Smooth muscle cell (in vitro differentiated cells): ENCODE data around the gene CEP250. TPM values are rescaled to one million over a fixed set of nuclear protein-coding genes. Genes with fewer than 3 reads are reported as not detected.
"Not testable (repeated sequence)": the region's sequence is repeated elsewhere in the genome, so short reads cannot be mapped to it uniquely, and the experiment has no call there.

Experiments
- DNase-seq: peaks from one replicate; lab custom pipeline; 2025; ENCODE audit not compliant: unreplicated experiment; lab: John Stamatoyannopoulos, UW
- H2AFZ ChIP-seq: fragments of 200-600 bp; sonication (generic); 2 replicates; pipeline ENCODE4 v1.6.0; 2016; ENCODE audit warnings: antibody characterized with exemption, low read depth, mild to moderate bottlenecking
- H3F3A ChIP-seq: fragments of 200-600 bp; sonication (generic); 2 replicates; pipeline ENCODE4 v1.6.0; 2017; ENCODE audit warnings: antibody characterized with exemption, low read depth
- H3K27ac ChIP-seq: fragments of 200-600 bp; sonication (generic); 2 replicates; pipeline ENCODE4 v1.5.1; 2016; ENCODE audit warnings: low read depth, mild to moderate bottlenecking
- H3K27me3 ChIP-seq: fragments of 200-600 bp; sonication (generic); 2 replicates; pipeline ENCODE4 v1.6.1; 2016; ENCODE audit warnings: low read depth, mild to moderate bottlenecking
- H3K36me3 ChIP-seq: fragments of 200-600 bp; sonication (generic); 2 replicates; pipeline ENCODE4 v1.5.1; 2016; ENCODE audit warnings: low read depth
- H3K4me1 ChIP-seq: fragments of 200-600 bp; sonication (generic); 2 replicates; pipeline ENCODE4 v1.5.1; 2016; ENCODE audit warnings: low read depth
- H3K4me2 ChIP-seq: fragments of 200-600 bp; sonication (generic); 2 replicates; pipeline ENCODE4 v1.6.0; 2016; ENCODE audit warnings: mild to moderate bottlenecking
- H3K4me3 ChIP-seq: fragments of 200-600 bp; sonication (generic); 2 replicates; pipeline ENCODE4 v1.5.1; 2016; ENCODE audit warnings: mild to moderate bottlenecking
- H3K79me2 ChIP-seq: fragments of 200-600 bp; sonication (generic); 2 replicates; pipeline ENCODE4 v1.6.0; 2016; ENCODE audit warnings: low read depth, mild to moderate bottlenecking
- H3K9ac ChIP-seq: fragments of 200-600 bp; sonication (generic); 2 replicates; pipeline ENCODE4 v1.6.0; 2016; ENCODE audit warnings: low read depth
- H3K9me3 ChIP-seq: fragments of 200-600 bp; sonication (generic); replicated peaks from 2 replicates; pipeline ENCODE4 v1.5.1; 2016; ENCODE audit warnings: low read depth
- H4K20me1 ChIP-seq: fragments of 200-600 bp; sonication (generic); 2 replicates; pipeline ENCODE4 v1.6.0; 2016; ENCODE audit warnings: low read depth
- WGBS: methylation state at CpG from one replicate; pipeline ENCODE4 v1.1.7; 2016; ENCODE audit warnings: low lambda C conversion rate; 5-methylcytosine and 5-hydroxymethylcytosine counted together
- polyA plus RNA-seq: library from polyadenylated mRNA; unstranded; fragments of >200 nt; fragmentation: Nextera tagmentation; extraction: Ambion mirVana; gene quantifications from 2 replicates; pipeline ENCODE4 v1.2.1, GENCODE V29; 2016
- total RNA-seq: library from RNA; depleted of rRNA; stranded (reverse); fragments of >200 nt; gene quantifications from 2 replicates; pipeline ENCODE4 v1.2.3, GENCODE V29; 2014
- TF ChIP-seq, protein P1 (sequence below): fragments of 200-600 bp; sonication (generic); IDR thresholded peaks from 2 replicates; pipeline ENCODE4 v1.5.1; 2017; ENCODE audit warnings: borderline replicate concordance, mild to moderate bottlenecking, antibody characterized with exemption; ENCODE audit not compliant: insufficient read depth, poor library complexity, severe bottlenecking

Gene CEP250
- total and polyA plus RNA-seq, 2 experiments from 2014 or later = 16.0 to 22.1 TPM

DNA sequence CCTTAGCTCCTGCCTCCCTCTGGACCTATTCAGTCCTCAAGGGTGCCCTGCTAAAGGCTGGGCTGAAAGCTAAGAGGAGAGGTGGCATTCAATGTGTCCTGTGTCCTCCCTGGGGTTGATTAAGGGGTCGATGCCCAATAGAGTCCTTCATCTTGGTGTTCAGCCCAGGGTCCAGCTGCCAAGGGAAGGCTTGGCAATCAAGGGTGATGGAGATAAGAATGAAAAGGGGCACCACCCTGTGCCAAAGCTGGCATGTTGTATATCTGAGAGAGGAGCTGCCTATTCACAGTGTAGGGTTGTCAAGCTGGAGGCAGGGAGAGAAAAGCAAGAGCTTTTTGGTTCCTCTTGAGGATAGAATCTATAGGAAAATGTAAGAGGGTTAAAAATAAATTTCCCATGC, 61.7 kb downstream of the CEP250 start:
- H4K20me1 ChIP-seq = no peaks in the 10 kb centered on the region
- DNase-seq = no peak
- WGBS = 95% methylated on average over 1 of the region's 1 CpG
- H3K27ac ChIP-seq = no peak overlapping the region
- H3K9me3 ChIP-seq = no peaks in the 10 kb centered on the region
- no peak overlapping the region for H3K4me2 ChIP-seq
- H3K4me3 ChIP-seq = no peak overlapping the region
- H3K27me3 ChIP-seq = no peaks in the 10 kb centered on the region
- TF ChIP-seq, protein P1, sequence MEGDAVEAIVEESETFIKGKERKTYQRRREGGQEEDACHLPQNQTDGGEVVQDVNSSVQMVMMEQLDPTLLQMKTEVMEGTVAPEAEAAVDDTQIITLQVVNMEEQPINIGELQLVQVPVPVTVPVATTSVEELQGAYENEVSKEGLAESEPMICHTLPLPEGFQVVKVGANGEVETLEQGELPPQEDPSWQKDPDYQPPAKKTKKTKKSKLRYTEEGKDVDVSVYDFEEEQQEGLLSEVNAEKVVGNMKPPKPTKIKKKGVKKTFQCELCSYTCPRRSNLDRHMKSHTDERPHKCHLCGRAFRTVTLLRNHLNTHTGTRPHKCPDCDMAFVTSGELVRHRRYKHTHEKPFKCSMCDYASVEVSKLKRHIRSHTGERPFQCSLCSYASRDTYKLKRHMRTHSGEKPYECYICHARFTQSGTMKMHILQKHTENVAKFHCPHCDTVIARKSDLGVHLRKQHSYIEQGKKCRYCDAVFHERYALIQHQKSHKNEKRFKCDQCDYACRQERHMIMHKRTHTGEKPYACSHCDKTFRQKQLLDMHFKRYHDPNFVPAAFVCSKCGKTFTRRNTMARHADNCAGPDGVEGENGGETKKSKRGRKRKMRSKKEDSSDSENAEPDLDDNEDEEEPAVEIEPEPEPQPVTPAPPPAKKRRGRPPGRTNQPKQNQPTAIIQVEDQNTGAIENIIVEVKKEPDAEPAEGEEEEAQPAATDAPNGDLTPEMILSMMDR = no peak
- H2AFZ ChIP-seq = no peak overlapping the region
- H3K4me1 ChIP-seq = no peaks in the 10 kb centered on the region
- H3K36me3 ChIP-seq = no peaks in the 10 kb centered on the region
- H3K9ac ChIP-seq = no peak overlapping the region
- no peaks in the 10 kb centered on the region for H3K79me2 ChIP-seq
- peaks cover 4% of the 10 kb centered on the region for H3F3A ChIP-seq

DNA sequence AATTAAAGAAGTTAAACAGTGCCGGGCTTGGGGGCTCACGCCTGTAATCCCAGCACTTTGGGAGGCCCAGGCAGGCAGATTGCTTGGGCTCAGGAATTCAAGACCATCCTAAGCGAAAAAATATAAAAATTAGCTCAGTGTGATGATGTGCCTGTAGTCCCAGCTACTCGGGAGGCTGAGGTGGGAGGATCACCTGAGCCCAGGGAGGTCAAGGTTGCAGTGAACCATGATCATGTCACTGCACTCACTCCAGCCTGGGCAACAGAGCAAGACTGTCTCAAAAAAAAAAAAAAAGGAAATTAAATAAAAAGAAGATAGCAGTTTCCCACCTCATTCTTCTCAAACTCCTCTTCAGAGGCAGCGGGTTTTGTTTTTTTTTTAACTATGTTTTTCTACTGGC, 62.4 kb downstream of the CEP250 start:
- H4K20me1 ChIP-seq, H3K27ac ChIP-seq, H2AFZ ChIP-seq, H3K4me2 ChIP-seq, H3K36me3 ChIP-seq, H3K4me1 ChIP-seq, H3K79me2 ChIP-seq, H3K27me3 ChIP-seq, H3F3A ChIP-seq, DNase-seq, H3K4me3 ChIP-seq, H3K9me3 ChIP-seq, H3K9ac ChIP-seq: not testable (repeated sequence)
- WGBS = 95% methylated on average over 5 of the region's 5 CpGs

DNA sequence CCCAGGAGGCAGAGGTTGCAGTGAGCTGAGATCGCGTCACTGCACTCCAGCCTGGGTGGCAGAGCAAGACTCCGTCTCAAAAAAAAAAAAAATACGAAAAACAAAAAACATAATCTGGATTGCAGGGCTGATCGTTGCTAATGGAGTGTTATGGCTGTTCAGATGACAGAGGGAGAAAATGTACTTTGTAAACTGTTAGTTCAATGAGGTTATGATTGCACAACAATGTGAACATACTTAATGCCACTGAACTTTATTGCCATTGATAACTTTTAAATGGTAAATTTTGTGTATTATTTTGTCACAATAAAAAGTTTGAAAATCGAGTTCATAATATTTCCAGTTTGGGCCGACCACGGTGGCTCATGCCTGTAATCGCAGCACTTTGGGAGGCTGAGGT, 63.6 kb downstream of the CEP250 start:
- no peaks in the 10 kb centered on the region for H3K27me3 ChIP-seq
- no peak overlapping the region for H3K9ac ChIP-seq
- H3K9me3 ChIP-seq = no peaks in the 10 kb centered on the region
- 93% methylated on average over 9 of the region's 9 CpGs for WGBS
- peaks cover 4% of the 10 kb centered on the region for H3F3A ChIP-seq
- DNase-seq = no peak
- H3K4me2 ChIP-seq = no peak overlapping the region
- H3K4me1 ChIP-seq = no peaks in the 10 kb centered on the region
- TF ChIP-seq, protein P1 = no peak
- no peak overlapping the region for H3K27ac ChIP-seq
- no peaks in the 10 kb centered on the region for H3K79me2 ChIP-seq
- no peak overlapping the region for H3K4me3 ChIP-seq
- H3K36me3 ChIP-seq = no peaks in the 10 kb centered on the region
- no peaks in the 10 kb centered on the region for H4K20me1 ChIP-seq
- no peak overlapping the region for H2AFZ ChIP-seq

DNA sequence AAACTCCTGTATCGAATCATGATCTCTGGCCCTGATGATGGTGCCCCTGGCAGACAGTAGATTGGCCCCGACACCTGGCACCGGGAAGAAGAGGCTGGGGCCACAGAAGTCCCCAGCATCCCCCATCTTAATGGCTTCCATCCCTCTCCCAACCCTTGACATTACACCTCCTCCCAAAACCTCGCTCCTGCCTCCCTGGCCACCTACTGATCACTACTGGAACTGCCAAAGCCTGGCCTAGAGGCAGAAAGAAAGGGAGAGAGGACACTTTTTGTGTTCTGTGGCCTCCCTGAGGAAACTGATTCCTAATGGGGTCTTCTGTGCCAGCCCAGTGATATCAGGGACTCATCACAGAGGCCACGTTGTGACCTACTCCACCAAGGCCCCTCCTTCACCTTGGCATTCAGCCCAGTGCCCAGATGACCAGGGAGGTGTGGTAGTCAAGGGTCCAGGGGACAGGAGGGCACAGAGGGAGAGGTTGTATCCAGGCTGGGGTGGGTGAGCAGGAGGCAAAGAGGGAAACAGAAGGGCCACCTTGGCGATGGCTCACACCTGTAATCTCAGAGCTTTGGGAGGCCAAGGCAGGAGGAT, 68.0 kb downstream of the CEP250 start:
- H4K20me1 ChIP-seq = no peaks in the 10 kb centered on the region
- no peaks in the 10 kb centered on the region for H3K27me3 ChIP-seq
- 70% methylated on average over 5 of the region's 6 CpGs for WGBS
- H2AFZ ChIP-seq = no peak overlapping the region
- H3F3A ChIP-seq = no peaks in the 10 kb centered on the region
- TF ChIP-seq, protein P1 = peak; percentile 35
- H3K79me2 ChIP-seq = no peaks in the 10 kb centered on the region
- H3K4me2 ChIP-seq = no peak overlapping the region
- DNase-seq = no peak
- no peaks in the 10 kb centered on the region for H3K9me3 ChIP-seq
- no peak overlapping the region for H3K27ac ChIP-seq
- H3K36me3 ChIP-seq = no peaks in the 10 kb centered on the region
- H3K4me3 ChIP-seq = no peak overlapping the region
- no peaks in the 10 kb centered on the region for H3K4me1 ChIP-seq
- H3K9ac ChIP-seq = no peak overlapping the region
